GM18520 (cell line): ENCODE measurements around the gene AK5.
"Not testable (repeated sequence)": the region's sequence is repeated elsewhere in the genome, so short reads cannot be mapped to it uniquely, and the experiment has no call there.

ENCODE experiments used
- ATAC-seq: cut with Tn5 transposase; IDR thresholded peaks from one replicate; pipeline ENCODE4 v1.9.1; 2021; ENCODE audit not compliant: unreplicated experiment

Gene AK5

GRCh38 chr1:77489910-77490309, 208.1 kb downstream of the AK5 start:
- ATAC-seq: no peak

- ATAC-seq: no peak
Observed at GRCh38 chr1:77494026-77494425, 212.2 kb downstream of the AK5 start.

- ATAC-seq: no peak
Observed at GRCh38 chr1:77498918-77499317, 217.1 kb downstream of the AK5 start.

GRCh38 chr1:77499466-77499865, 217.6 kb downstream of the AK5 start:
- no peak for ATAC-seq

GRCh38 chr1:77504986-77505385, 223.2 kb downstream of the AK5 start:
- ATAC-seq: no peak

GRCh38 chr1:77506771-77507170, 225.0 kb downstream of the AK5 start:
- ATAC-seq: no peak

- no peak for ATAC-seq
Observed at GRCh38 chr1:77509051-77509492, 227.3 kb downstream of the AK5 start.

GRCh38 chr1:77509898-77510297, 228.1 kb downstream of the AK5 start:
- ATAC-seq: no peak

GRCh38 chr1:77511440-77511840, 229.6 kb downstream of the AK5 start:
- ATAC-seq: no peak

GRCh38 chr1:77512650-77513049, 230.8 kb downstream of the AK5 start:
- ATAC-seq: not testable (repeated sequence)

- no peak for ATAC-seq
Observed at GRCh38 chr1:77513839-77514763, 232.3 kb downstream of the AK5 start.

GRCh38 chr1:77514921-77515776, 233.3 kb downstream of the AK5 start:
- ATAC-seq: no peak

GRCh38 chr1:77516106-77516505, 234.3 kb downstream of the AK5 start:
- ATAC-seq: no peak

GRCh38 chr1:77524038-77524437, 242.2 kb downstream of the AK5 start:
- ATAC-seq: no peak

GRCh38 chr1:77531149-77531548, 249.3 kb downstream of the AK5 start:
- not testable (repeated sequence) for ATAC-seq

GRCh38 chr1:77531596-77532280, 249.9 kb downstream of the AK5 start:
- ATAC-seq: not testable (repeated sequence)

GRCh38 chr1:77532641-77533040, 250.8 kb downstream of the AK5 start:
- no peak for ATAC-seq

- ATAC-seq: no peak
Observed at GRCh38 chr1:77533660-77534305, 252.0 kb downstream of the AK5 start.

GRCh38 chr1:77534456-77534855, 252.6 kb downstream of the AK5 start:
- no peak for ATAC-seq

- ATAC-seq: no peak
Observed at GRCh38 chr1:77536813-77537212, 255.0 kb downstream of the AK5 start.
